Heart right ventricle (tissue), 16 donors: ENCODE results near the gene NOXA1. TPM values are rescaled to one million over a fixed set of nuclear protein-coding genes. Genes with fewer than 3 reads are reported as not detected.
A peak's percentile ranks its signal among the peaks of the same experiment; 100 is the strongest.

Experiments
- ATAC-seq, 8 donors: fragments of 200-7000 bp; cut with Tn5 transposase; one replicate each; pipeline ENCODE4 v1.9.1; 2020; ENCODE audit warnings: mild to moderate bottlenecking in 8 of 8, moderate library complexity in 8 of 8, moderate number of reproducible peaks in 1 of 8
- DNase-seq, 2 donors: peaks; one replicate each; pipeline ENCODE4 v3.0.0-alpha.2; 2020
- H3K27ac ChIP-seq, 10 donors: fragments of 200-600 bp; sonication (generic) in 2 of 10; one replicate each; pipeline versions ENCODE4 v1.5.0 to v1.8.0; 2020 to 2022; ENCODE audit warnings: mild to moderate bottlenecking in 3 of 10
- H3K27me3 ChIP-seq, 7 donors: fragments of 200-600 bp; one replicate each; pipeline ENCODE4 v1.8.0; 2021 to 2022; ENCODE audit warnings: mild to moderate bottlenecking in 2 of 7
- H3K36me3 ChIP-seq, 9 donors: fragments of 200-600 bp; sonication (generic) in 1 of 9; one replicate each; pipeline versions ENCODE4 v1.5.0 to v1.8.0; 2020 to 2022; ENCODE audit warnings: mild to moderate bottlenecking in 2 of 9
- H3K4me1 ChIP-seq, 9 donors: fragments of 200-600 bp; sonication (generic) in 1 of 9; one replicate each; pipeline versions ENCODE4 v1.5.0 to v1.8.0; 2020 to 2022; ENCODE audit warnings: mild to moderate bottlenecking in 4 of 9
- H3K4me3 ChIP-seq, 10 donors: fragments of 200-600 bp; sonication (generic) in 2 of 10; one replicate each; pipeline versions ENCODE4 v1.5.0 to v1.8.0; 2020 to 2022; ENCODE audit warnings: mild to moderate bottlenecking in 7 of 10, moderate library complexity in 2 of 10
- H3K9me3 ChIP-seq, 11 donors: fragments of 200-600 bp in 10 of 11; sonication (generic) in 2 of 11; one replicate each; pipeline versions ENCODE4 v1.5.0 to v1.8.0; 2013 to 2022; ENCODE audit warnings: mild to moderate bottlenecking in 2 of 11, control low read depth in 1 of 11, moderate library complexity in 1 of 11
- WGBS, 2 donors: extraction: QIAGEN DNeasy Blood & Tissue Kit; methylation state at CpG; one replicate each; pipeline ENCODE4 v1.1.7; 2013; ENCODE audit warnings: inconsistent platforms in 1 of 2; 5-methylcytosine and 5-hydroxymethylcytosine counted together
- intact Hi-C, 10 donors: fragments of 100-400 bp; cut with DNase I; formaldehyde crosslinking; loops; one replicate each; pipeline versions ENCODE4 v1.11.1 to v1.14.2; 2022
- polyA plus RNA-seq, 2 donors: library from polyadenylated mRNA; stranded (reverse); fragments of 200-250 nt; gene quantifications; one replicate each; pipeline ENCODE4 v1.2.3, GENCODE V29; 2013
- total RNA-seq, 10 donors: library from RNA; stranded (reverse); fragmentation: NEBNext Ultra II Directional in 3 of 10; extraction: Animal tissue kit (Norgen Biotek cat#: 25700) in 3 of 10; gene quantifications; one replicate each; pipeline versions ENCODE4 v1.2.1 to v1.2.4, GENCODE V29; 2021 to 2023
- TF ChIP-seq, protein P1 (sequence below), 9 donors: fragments of 200-600 bp; sonication (generic) in 2 of 9; IDR thresholded peaks; one replicate each; pipeline versions ENCODE4 v1.5.0 to v1.8.0; 2021 to 2022; ENCODE audit warnings: antibody characterized with exemption in 9 of 9, mild to moderate bottlenecking in 5 of 9, moderate library complexity in 1 of 9
- donor health status: Arrhythmogenic right ventricular cardiomyopathy.
- donor health status: ischemic (EF 13 %, LVEDD 7.1; RV severe dilation, severe dysfunction).
- donor health status: healthy with polysubstance abuse.
- donor health status: DM: no; HTN: yes; CAD: no.
- donor health status: DM: no; HTN: no; CAD: no.
- donor health status: ischemic (EF 25% LVEDD 6.9; RV normal size, moderate dysfunction).
- donor health status: ischemic (EF 25% LVEDD 5.7; RV mildly dilated, moderate dysfunction).
- donor health status: healthy.
- donor health status: DM: yes; HTN: yes; CAD: no.
- donor health status: Ischemic cardiomyopathy.
- donor health status: ischemic (EF 35%, LVEDD 5.7; RV mildly dilated, moderate dysfunction).
- donor health status: nonischemic (EF 11% LVEDD 7.7; RV severe dilation, severe dysfunction).
- donor health status: DM: yes; HTN: yes; CAD: no.
- donor health status: PGD.
- donor health status: ischemic (EF 29% LVEDD 5.4; RV normal size, mild dysfunction).
- donor health status: nonischemic (EF 23%, LVEDD 6.1; RV moderate dilation, normal function).

NOXA1 gene
- total and polyA plus RNA-seq, 12 donors: 0.62 to 10.6 (median 3.0) TPM

DNA sequence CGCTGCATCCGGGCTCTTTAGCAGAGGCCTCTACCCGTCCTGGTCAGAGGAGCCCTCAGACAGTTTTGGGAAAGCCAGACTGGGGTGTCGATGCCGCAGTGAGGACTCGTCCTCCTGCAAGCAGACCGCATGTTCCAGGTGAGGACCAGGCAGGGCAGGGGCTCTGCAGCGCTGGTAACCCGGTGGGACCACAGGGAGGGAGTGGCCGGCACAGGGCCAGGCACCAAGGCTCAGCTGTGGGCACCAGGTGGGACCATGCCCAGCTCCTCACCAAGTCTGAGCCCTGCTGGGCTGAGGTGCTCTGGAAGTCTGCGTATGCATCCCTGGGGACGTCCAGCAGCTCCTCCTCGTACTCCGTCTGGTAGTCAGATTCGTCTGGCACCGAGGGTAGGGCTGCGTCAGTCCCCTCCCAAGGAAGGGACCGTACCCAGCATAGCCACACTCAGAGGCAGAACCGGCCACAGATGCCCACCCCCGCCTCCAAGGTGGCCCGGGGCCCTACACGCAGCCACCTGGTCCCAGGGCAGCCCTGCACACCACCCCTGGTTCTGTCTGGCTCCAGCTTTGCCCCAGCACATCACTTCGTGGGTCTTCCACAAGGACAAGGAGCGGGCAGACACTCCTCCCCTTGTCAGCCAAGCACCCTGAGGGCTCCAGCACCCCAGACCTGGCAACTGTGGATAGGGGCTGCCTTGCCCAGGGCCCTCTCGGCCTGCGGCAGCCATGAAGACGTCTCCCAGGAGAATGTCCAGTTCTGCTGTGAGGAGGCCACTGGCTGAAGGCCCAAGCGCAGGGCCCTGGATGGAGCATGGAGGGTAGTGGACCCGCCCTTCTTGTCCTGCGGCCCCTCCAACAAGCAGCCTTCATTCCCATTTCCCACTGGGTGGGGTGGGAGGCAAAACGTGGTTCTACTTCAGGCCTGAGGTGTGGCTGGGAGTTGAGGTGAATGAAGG lies 37.4 kb downstream of the NOXA1 start:
- Histone ChIP-seq H3K27me3 (peaks cover 0 to 14% (median 0%) of the 10 kb centered on the region in 7 donors), H3K4me1 (peaks cover 10 to 34% (median 17%) of the 10 kb centered on the region in 9 donors), H3K9me3 (no peaks in the 10 kb centered on the region), H3K36me3 (peaks cover 0 to 24% (median 0%) of the 10 kb centered on the region in 9 donors), H3K27ac (no peak overlapping the region), H3K4me3 (no peak overlapping the region)
- 94 to 95% methylated on average over 31 of the region's 31 CpGs for WGBS, 2 donors
- intact Hi-C loops: no loop called here
- TF ChIP-seq, protein P1, sequence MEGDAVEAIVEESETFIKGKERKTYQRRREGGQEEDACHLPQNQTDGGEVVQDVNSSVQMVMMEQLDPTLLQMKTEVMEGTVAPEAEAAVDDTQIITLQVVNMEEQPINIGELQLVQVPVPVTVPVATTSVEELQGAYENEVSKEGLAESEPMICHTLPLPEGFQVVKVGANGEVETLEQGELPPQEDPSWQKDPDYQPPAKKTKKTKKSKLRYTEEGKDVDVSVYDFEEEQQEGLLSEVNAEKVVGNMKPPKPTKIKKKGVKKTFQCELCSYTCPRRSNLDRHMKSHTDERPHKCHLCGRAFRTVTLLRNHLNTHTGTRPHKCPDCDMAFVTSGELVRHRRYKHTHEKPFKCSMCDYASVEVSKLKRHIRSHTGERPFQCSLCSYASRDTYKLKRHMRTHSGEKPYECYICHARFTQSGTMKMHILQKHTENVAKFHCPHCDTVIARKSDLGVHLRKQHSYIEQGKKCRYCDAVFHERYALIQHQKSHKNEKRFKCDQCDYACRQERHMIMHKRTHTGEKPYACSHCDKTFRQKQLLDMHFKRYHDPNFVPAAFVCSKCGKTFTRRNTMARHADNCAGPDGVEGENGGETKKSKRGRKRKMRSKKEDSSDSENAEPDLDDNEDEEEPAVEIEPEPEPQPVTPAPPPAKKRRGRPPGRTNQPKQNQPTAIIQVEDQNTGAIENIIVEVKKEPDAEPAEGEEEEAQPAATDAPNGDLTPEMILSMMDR (IDR thresholded peaks at IDR 0.05): no peak
- DNase-seq (peak in 1 of 2 donors; percentile 5), ATAC-seq (no peak)

DNA sequence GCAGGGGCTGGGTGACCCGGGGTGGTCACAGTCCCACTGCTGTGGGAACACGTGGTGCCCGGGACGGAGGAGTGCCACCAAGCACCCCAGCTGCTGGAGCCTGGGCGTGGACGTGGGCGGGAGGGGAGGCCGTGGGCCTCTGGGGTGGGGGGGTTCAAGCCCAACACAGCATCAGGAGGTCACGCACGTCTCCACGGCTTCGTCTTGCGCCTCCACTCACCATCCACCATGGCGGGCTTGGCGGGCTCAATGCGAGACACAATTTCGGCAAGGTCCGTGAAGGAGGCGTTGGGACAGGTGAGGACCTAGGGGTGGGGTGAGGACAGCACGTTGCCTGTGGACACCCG lies 38.1 kb downstream of the NOXA1 start:
- Histone ChIP-seq H3K27me3 (peaks cover 0 to 14% (median 0%) of the 10 kb centered on the region in 7 donors), H3K9me3 (no peaks in the 10 kb centered on the region), H3K4me3 (peak overlapping the region in 1 of 10 donors; percentile 34), H3K4me1 (peaks cover 10 to 34% (median 17%) of the 10 kb centered on the region in 9 donors), H3K36me3 (peaks cover 0 to 22% (median 0%) of the 10 kb centered on the region in 9 donors), H3K27ac (peak overlapping the region in 1 of 10 donors; percentile 71)
- 92 to 95% methylated on average over 21 of the region's 21 CpGs for WGBS, 2 donors
- intact Hi-C loops: no loop called here
- DNase-seq: peak in 1 of 2 donors; percentile 5
- TF ChIP-seq, protein P1 (IDR thresholded peaks at IDR 0.05): no peak
- no peak for ATAC-seq

DNA sequence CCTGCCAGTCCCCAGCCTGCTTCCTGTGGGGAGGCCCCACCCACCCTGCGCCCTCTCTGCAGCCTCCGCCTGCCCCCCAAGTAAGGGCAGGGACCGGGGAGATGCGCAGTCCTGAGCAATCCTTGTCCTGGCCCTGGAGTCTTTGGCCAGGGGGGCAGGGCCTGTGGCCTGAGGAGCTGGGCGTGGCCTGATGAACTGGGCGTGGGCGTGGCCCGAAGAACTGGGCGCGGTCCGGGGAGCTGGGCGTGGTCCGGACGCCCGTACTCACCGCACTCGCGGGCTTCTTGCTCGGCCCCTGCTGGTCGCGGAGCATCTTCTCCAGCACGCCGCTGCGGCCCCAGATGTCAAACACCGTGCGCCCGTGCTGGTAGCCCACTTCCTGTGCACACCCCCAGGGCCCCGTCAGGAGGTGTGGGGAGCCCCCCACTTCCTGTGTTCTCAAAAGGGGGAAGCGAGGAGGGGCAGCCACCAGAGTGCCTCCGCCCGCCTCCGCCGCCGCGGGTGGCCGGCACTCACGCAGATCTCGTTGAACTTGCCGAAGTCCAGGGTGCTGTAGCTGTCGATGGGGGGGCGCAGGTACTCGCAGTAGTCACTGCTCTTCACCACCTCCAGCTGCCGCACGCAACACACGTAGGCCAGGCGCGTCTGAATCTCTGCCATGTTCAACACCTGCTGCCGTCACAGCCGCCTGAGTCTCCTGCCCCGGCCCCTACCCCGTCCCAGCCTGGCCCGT lies 38.6 kb downstream of the NOXA1 start:
- H3K4me3 ChIP-seq: peak overlapping the region in 1 of 10 donors; percentile 34
- TF ChIP-seq, protein P1 (IDR thresholded peaks at IDR 0.05): peak in 1 of 9 donors; percentile 9
- 56 to 78% methylated on average over 51 to 52 of the region's 52 CpGs for WGBS, 2 donors
- H3K27me3 ChIP-seq: peaks cover 0 to 14% (median 0%) of the 10 kb centered on the region in 7 donors
- no peaks in the 10 kb centered on the region for H3K9me3 ChIP-seq
- peak in 1 of 2 donors; percentile 70 for DNase-seq
- H3K4me1 ChIP-seq: peaks cover 10 to 34% (median 17%) of the 10 kb centered on the region in 9 donors
- intact Hi-C loops: no loop called here
- peak in 1 of 8 donors; percentile 5 for ATAC-seq
- peak overlapping the region in 1 of 10 donors; percentile 71 for H3K27ac ChIP-seq
- H3K36me3 ChIP-seq: peaks cover 0 to 17% (median 0%) of the 10 kb centered on the region in 9 donors

DNA sequence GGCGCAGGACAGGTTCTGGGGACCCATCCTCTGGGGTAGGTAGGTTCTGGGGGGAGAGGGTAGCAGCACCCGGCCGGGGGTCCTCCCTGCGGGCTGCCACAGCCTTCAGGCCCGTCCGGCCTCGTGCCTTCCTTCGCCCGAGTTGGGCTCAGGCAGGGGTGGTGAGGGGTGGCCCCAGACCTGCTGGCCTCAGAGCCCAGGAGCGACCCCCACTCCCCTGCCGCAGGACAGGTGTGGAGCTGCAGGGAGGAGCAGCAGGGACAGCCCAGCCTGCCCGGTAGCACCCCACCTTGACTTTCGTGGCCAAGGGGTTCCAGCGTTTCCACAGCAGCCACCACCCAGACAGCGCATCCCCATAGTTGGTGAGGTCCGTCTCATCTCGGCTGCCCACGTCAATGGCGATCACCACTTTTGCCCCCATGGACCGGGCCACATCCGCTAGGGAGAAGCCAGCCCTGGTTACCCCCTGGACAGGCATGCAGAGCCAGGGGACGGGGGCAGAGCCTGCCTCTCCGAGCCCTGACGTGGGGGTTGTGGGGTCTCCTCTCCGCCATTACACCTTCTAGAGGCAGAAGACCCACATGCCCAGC lies 39.3 kb downstream of the NOXA1 start:
- intact Hi-C loops: no loop called here
- WGBS, 2 donors: 91 to 95% methylated on average over 25 of the region's 25 CpGs
- TF ChIP-seq, protein P1 (IDR thresholded peaks at IDR 0.05): no peak
- DNase-seq (no peak), ATAC-seq (no peak)
- Histone ChIP-seq H3K36me3 (peaks cover 0 to 10% (median 0%) of the 10 kb centered on the region in 9 donors), H3K9me3 (no peaks in the 10 kb centered on the region), H3K4me1 (peaks cover 10 to 34% (median 17%) of the 10 kb centered on the region in 9 donors), H3K27ac (peak overlapping the region in 1 of 10 donors; percentile 71), H3K4me3 (peak overlapping the region in 1 of 10 donors; percentile 34), H3K27me3 (peaks cover 0 to 14% (median 0%) of the 10 kb centered on the region in 7 donors)
